Right ventricle myocardium superior (tissue), 1 donor: Measurements from ENCODE around the gene OCA2. TPM values are rescaled to one million over a fixed set of nuclear protein-coding genes. Genes with fewer than 3 reads are reported as not detected.

Experiments
- ATAC-seq: fragments of 200-7000 bp; cut with Tn5 transposase; one replicate; pipeline ENCODE4 v1.9.1; 2020; ENCODE audit warnings: mild to moderate bottlenecking; ENCODE audit not compliant: poor library complexity
- DNase-seq: peaks from one replicate; pipeline ENCODE4 v3.0.0-alpha.2; 2020
- intact Hi-C: fragments of 100-400 bp; cut with DNase I; formaldehyde crosslinking; loops from one replicate; pipeline ENCODE4 v1.11.2; 2022
- total RNA-seq: library from RNA; stranded (reverse); fragmentation: NEBNext Ultra II Directional; extraction: Animal tissue kit (Norgen Biotek cat#: 25700); gene quantifications from one replicate; pipeline ENCODE4 v1.2.1, GENCODE V29; 2021
- donor health status: DM: no; HTN: yes; CAD: no; lungs with severe emphysema.

Gene OCA2
- total RNA-seq, 1 donor from 2014 or later, result 0.16 TPM

DNA sequence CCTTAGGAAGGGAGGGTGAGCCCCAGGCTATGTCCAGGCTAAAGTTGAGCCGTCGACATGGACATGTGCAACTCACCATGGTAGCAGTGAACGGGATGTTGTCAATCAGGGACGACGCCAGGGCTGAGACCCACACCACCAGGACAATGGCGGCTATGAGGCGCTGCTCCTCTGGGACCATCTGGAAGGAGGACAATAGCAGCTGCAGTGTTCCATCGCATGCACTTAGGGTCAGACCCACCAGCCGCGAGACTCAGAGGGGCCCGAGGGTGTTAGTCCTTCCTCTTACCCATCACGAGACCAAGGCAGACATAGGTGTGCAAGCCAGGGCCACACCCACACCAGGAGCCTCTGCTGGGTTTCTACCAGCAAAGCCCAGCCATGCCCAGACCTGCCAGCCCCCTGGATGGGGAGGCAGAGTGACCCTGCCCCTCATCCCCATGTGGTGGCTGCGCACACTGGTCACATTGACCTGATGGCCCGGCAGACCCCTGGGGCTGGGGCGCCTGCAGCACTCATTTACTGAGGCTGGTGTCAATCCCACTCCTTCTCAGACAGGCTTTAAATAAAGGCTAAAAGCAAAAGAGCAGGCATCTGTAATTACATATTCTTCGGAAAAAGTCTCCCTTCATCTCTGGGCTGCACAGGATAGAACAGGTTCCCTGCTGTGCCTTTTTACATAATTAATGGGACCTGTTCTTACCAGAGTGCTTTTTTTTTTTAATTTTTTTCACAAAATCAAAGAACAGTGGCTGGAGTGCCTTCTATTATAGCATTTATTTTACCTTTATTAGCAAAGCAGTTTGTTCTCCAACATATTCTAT, 227.8 kb downstream of the OCA2 start:
- intact Hi-C loops, result no loop called here
- DNase-seq (no peak), ATAC-seq (no peak)

DNA sequence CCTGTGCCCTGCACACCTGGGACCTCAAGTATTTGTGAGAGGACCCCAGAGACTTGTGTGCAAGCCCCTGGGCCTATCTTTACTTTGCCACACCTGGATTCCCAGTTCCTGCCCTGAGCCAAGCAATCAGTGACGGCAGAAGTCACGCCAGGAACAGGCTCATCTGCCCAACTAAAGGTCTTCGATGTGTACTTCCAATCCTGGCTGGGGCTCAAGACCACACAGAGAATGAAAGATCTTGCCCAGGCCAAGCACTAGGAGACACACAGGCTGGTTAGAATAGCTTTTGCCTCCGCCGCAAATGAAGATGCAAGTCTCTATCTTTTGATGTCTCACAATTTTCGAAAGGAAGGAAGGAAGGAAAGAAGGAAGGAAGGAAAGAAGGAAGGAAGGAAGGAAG, 228.8 kb downstream of the OCA2 start:
- no peak for DNase-seq
- ATAC-seq, result no peak
- intact Hi-C loops, result no loop called here

DNA sequence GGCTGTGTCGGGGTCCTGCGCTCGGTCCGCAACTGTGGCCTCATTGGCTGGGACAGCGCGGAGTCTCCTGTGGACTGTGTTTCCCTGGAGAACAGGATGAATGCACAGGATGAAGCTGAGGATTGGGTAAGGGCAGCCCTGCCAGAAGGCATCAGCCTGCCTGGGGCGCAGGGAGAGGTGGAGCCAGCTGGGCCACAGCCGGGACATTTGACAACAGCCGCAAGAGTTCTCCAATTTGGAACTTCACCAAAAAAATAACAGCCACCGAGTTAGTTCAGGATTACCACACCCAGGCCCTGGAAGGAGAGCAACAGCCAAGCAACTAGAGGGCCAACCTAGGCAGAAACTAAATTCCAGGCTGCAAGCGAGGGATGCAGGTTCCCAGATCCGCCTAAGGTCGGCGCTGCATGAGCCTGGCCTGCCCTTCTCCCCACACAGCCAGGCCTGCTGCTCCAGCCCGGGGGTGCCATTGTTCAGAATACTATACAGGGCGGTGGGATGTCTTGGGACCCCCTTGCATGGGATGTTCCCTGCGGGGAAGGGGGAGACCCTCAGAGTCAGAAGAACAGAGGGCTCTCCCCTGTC, 229.3 kb downstream of the OCA2 start:
- no peak for DNase-seq
- no peak for ATAC-seq
- intact Hi-C loops, result no loop called here

DNA sequence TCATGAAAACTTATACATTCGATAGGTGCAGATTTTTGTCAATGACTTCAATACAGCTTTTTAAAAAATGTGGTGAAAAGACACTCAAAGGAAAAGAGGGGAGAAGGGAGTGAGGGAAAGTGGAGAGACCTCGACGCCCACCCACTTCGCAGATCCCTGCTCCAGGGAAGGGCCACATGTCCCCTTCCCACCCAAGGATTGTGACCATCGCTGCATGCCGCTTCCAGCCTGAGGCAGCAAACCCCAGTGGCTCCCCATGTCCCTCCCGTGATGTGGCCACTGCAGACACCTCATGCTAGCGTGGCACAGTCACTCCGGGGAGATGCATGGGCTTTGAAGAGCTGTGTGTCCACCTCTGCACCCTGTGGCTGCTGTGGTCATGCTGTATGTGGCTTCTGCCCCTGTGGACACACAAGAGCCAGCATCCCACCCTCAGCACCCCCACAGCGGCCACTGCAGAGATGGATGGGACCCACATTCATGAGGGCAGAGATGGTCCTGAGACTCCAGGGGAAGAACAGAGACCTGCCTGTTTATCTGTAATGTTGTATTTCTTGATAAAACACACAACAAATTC, 230.2 kb downstream of the OCA2 start:
- no peak for ATAC-seq
- intact Hi-C loops, result no loop called here
- DNase-seq, result no peak

DNA sequence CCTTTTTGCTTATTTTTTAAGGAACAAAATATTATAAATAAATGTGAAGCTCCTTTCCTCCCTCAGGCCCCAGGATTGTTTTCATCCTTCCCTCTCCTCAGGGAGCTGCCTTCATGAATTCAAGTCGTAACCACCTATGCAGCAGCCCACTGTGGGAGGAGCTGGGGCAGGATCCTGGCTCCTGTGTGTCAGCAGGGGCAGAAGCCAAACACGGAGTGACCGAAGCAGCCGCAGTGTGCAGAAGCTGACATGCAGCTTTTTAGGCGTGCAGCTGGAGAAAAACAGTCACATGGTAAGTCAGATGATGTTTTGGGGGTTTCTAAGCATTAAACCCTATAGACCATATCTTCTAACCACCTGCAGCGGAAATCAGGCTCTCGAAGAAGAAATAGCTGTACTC, 231.3 kb downstream of the OCA2 start:
- ATAC-seq (no peak), DNase-seq (no peak)
- intact Hi-C loops, result no loop called here

DNA sequence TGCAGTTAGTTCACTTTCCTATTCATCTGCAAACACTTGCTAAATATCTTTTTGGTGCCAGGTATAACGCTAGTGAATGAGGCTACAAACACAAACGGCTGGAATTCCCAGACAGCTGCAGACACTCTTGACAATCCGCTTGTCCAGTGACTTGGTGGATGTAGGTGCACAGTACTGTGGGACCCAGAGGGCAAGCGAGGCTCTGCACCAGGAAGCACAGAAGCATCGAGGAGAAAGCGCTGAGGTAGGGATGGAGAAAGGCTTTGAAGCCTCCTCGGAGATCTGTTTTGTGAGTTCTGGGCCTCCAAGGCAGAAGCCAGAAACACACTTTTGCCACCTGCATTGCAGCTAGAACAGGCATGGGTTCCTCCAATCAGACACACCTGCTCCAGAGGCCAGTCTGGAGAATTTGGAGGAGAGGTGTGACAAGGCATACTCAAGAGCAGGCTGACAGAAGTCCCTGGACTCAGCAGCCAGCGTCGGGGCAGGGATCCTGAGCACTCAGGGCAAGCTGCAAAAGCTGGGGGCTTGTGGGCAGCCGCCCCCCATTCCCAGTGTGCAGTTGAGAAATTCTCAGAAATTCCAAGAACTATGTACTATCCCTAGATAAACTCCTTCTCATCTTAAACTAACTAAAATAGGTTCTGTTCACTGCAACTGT, 232.5 kb downstream of the OCA2 start:
- ATAC-seq, result no peak
- intact Hi-C loops, result no loop called here
- no peak for DNase-seq

DNA sequence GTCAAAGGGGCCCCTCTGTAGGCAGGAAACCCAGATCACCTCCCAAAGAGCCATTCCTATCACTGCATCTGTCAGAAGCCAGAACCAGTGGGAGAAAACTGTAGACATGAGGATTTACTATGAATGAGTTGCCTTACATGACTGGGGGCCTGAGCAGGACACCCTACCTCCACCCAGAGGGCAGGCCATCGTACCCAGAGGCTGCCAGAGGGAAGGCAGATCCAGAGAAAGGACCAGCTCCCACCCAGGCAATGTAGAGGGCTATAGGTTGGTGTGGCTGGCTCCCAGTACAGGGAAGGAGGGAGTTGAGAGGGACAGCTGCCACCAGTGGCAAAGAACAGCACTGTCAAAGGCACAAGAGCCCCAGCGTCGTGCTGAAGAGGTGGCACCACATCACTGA, 233.2 kb downstream of the OCA2 start:
- ATAC-seq (no peak), DNase-seq (no peak)
- intact Hi-C loops, result no loop called here

DNA sequence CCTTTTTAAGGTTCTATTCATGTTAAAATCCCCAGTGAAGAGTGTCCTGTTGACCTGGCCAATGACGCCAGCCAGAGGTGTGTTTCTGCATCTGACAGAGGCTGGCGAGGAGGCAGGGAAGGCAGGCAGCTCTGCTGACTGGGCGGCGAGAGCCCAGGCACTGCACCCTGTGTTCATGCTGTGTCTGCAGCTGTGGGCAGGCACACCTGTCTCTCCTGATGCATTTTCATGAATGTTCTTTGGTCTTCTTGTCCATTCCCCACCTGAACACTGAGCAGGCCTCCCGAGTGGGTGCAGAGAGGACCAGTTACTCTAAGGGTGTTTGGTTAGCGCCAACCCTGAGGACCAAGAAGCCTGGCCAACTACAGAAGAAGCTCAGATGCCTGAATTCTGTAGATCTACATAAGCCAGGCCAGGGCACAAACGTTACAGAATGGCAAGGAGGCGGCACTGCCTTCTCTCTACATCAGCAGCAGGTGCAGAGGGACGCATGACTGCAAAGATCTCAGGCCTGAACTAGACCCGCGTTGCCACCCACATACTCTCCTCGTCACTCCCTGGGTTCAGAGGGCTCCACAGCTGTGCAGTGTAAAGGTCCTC, 233.7 kb downstream of the OCA2 start:
- DNase-seq (no peak), ATAC-seq (no peak)
- intact Hi-C loops, result no loop called here

DNA sequence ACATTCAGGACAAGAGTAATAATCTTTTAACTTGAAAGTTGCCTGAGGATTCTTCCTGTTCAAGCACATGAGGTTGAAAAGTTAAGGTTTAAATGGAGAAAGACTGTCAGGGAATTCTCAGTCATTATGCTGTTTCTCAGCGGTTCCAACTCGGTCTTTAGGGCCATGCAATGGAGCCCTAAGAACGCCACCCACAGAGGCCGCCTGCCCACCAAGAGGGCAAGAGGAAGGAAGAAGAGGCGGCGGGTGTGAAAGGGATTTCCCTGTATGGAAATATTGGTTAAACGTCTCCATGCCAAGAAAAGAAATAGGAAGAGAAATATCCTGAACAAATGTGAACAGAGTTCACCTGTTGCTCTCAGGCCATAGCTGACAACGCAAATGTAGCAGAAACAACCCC, 234.4 kb downstream of the OCA2 start:
- no peak for ATAC-seq
- no peak for DNase-seq
- intact Hi-C loops, result no loop called here

DNA sequence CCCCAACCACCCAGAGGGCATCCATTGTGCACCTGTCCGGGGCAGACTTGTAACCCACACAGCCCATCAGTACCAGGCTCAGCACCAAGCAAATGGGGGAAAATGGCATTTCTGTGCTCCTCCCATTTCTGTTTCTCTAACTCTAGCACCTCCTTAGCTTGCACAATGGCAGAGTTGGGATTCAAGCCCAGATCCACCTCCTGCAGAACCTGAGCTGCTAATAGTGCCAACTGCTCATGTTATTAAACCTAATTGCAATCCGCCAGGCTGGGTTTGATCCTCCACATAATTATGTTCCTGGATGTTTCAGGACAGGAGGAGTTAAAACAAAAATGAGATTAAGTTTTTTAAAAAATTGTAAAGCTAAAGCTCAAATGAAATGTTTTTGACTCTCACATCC, 235.0 kb downstream of the OCA2 start:
- ATAC-seq (no peak), DNase-seq (no peak)
- intact Hi-C loops, result no loop called here

DNA sequence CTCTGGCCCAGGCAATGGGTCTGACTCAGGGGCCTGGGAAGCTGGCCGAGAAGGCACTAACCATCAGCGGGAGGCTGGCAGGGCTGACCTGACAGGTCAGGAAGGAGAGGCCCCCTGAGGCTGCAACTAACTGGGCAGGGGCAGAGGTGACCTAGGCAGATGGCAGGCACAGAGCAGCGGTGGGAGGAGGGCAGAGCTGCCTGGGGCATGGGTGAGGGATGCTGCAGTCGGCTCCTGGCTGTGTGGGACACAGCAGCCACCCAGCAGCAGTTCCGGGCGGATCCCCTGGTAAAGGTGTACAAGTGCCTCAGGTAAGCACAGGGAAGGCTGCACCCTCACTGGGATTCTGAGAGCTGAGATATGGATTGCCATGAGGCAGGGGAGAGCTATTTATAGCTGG, 236.1 kb downstream of the OCA2 start:
- no peak for ATAC-seq
- intact Hi-C loops, result no loop called here

DNA sequence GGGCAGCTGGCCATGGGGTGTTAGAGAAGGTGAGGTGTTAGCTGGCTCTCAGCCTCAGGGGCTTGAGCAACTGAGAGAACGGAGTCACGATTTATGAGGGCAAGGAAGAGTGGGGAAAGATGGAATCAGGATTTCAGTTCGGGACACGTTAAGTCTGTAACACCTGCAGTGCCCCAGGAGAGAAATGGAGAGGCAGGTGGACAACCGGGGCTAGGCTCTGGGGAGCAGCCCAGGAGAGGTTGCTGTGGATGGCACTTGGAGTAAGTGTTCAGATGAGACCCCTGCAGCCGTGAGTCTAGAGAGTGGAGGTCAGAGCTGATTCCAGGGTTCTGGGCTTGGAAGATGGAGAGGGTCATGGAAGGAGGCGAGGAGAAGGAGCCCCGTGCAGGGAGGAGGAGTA, 237.9 kb downstream of the OCA2 start:
- DNase-seq (no peak), ATAC-seq (no peak)
- intact Hi-C loops, result no loop called here

More for the DNA sequence above, 236.1 kb downstream of the OCA2 start:
- no peak for DNase-seq

DNA sequence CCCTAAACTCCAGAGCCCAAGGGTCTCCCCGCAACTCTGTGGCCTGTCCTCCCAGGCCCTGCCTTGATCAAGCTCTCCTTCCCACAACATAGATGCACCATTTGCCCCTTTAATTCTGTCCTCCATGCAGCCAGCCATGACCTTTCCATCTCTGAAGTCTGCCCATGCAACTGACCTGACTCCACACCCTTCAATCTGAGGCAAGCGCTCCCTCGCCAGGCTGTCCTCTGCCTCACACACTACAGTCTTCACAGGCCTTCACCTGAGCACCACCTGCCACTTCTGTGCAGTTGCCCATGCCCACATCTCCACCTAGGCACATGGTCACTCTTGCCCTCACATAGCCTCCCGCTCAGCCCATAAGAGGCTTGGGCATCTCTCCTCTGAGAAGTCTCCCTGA, 244.0 kb downstream of the OCA2 start:
- intact Hi-C loops, result loop anchor here (10.0 kb wide), 1 partner anchor 60 kb away; no protein-coding TSS in a partner anchor
- no peak for ATAC-seq
- no peak for DNase-seq

DNA sequence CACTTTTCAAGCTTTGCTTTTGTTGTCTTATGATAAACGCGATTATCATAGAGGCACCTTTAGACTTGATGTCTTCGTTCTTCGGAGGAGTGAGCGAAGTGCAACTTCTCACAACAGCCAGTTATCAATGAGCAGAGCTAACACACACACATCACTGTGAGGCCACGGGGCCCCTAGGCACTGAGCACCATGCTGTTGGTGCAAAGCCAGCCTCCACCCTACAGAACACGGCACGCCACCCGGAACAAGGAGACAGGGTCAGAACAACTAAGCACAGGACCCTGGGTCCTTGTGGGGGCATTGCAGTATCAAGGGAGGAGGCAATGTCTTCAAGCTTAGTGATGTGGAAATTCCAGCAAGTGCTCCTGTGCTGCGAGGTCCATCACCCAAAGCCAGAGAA, 244.5 kb downstream of the OCA2 start:
- intact Hi-C loops, result loop anchor here (10.0 kb wide), 1 partner anchor 60 kb away; no protein-coding TSS in a partner anchor
- ATAC-seq (no peak), DNase-seq (no peak)

DNA sequence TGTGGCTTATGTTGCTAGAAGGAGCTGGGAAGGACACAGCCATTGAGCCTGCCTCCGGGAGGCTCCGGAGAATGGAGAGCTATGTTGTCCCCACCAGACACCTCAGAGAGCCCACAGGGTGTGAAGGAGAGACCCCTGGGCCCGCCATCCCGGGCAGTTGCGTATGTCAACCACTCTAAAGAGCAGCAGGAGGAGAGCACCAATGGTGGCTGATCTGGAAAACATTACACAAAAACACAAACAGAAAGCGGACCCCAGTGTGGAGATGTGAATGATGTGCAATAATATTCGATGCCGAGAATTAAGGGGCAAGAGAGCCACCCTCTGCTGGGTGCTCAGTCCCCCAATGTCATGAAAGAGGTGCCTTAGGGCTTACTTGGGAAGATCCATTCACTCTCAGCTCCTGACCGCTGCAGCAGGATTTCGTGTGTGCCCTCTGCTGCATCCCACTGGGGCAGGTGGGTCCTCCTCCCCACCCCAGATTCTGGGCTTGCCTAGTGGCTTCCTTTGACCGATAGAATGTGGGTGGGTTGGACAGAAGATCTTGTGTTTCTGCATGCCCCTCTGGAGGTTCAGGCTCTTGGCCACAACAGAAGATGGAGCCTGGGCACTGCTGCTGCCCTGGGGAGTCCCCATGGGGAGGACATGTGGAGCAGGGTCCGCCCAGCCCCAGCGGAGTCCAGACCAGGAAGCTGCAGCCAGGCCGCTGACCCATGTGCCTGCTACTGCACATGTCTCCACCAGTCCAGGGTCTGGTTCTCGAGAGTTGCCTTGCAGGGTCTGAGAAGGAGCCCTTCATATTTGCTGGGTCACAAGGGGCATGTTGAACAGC, 245.3 kb downstream of the OCA2 start:
- ATAC-seq (no peak), DNase-seq (no peak)
- intact Hi-C loops, result loop anchor here (10.0 kb wide), 1 partner anchor 61 kb away; no protein-coding TSS in a partner anchor

DNA sequence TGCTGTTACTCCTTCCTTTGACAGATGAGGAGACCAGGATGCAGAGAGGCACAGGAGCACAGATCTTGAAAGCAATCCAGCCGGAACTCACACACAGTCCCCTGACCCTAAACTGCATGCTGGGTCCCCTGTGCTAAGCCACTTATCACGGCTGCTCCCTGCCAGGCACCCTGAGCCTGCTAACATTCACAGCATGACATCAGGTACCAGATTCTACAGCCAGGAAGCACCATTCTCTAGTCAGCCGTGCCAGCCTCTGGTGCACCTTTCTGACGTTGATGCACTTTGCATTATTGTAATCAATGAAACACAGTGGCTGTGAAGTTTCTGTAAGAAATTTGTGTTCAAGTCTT, 247.3 kb downstream of the OCA2 start:
- intact Hi-C loops, result loop anchor here (10.0 kb wide), 1 partner anchor 63 kb away; no protein-coding TSS in a partner anchor
- no peak for DNase-seq
- no peak for ATAC-seq

DNA sequence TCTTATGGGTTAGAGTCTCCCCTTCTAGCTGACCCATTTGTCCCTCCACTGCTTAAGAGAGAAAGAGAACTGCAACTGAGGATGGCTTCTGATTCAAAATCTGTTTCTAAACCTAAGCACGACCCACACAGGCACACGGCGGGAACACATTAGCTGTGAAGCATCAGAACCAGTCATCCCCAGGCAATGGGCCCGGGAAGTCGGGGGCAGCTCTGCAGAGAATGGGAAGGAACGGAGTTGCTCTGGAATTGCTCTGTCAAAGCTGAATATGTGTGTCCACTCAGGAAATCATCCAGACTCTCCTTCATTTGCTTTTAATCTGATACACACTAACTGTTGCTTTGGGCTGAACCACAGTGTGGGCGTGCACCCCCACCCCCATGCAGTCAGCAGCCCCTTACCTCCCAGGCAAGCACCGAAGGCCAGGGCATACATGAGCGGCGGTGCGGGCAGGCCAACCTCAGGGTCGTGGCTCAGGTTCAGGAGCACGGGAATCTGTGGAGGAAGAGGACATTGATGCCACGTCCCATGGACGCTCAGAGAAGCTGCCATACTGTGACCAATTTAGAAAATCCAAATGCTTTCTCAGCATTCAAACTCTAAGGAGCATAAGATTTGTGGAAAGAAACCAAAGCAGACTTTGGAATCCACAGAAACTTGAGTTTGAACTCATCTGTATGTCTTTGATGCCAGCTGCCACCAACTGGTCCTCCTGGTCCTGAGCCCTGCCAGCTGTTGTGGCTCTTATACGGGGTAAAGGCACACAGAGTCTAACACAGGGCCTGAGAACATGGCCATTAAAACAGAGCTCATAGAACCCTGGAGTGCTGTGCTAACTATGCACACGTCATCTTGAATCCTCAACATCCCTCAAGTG, 247.9 kb downstream of the OCA2 start:
- intact Hi-C loops, result loop anchor here (10.0 kb wide), 1 partner anchor 64 kb away; no protein-coding TSS in a partner anchor
- ATAC-seq (no peak), DNase-seq (no peak)
